Activated T-cell treated with anti-CD3 and anti-CD28 coated beads for 4 hours (primary cell): Measurements from ENCODE around the gene SLC18A3.

Experiments used
- DNase-seq: peaks from one replicate; pipeline ENCODE4 v3.0.0-alpha.2; 2020

The SLC18A3 gene

GRCh38 chr10:49610114-49610457 is at the start of gene SLC18A3:
Gene SLC18A3 (plus strand): TSS chr10:49610310. CDS start chr10:49610741, 431 bp downstream.
- no peak for DNase-seq

DNA sequence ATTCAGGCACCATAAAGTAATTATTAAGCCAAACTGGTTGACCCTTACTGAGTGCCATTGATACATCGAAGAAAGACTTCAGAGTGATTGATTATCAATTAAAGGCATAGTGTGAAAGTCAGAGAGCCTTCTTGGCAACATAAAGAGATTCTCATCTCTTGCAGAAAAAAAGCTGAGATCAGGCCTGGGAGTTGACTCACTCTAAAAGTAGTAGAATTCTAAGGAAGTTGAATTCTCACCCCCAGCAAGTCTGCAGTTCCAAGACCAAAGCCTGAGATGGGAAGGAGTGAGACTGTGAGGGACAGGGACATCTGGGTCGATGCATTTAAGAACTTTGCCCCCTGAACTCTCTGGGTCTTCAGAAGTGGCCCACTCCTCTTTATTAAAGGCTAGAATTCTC is 49.6 kb upstream of the SLC18A3 start:
- no peak for DNase-seq

DNA sequence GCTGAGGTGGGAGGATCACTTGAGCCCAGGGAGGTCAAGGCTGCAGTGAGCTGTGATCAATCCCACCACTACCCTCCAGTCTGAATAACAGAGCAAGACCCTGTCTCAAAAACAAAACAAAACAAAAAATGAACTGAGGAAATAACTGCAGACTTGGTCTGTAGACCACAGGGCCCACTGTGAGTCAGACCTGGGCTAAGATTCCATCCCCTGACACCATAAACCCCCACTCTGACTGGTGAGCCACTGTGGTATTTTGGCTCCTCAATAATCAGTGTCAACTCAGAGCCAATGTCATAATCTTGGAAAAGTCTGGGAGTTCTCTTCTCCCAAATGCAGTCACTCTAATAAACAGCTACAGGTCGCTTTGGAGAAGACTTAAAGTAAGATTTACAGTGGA is 47.2 kb upstream of the SLC18A3 start:
- DNase-seq: no peak

- DNase-seq: no peak
These were observed 45.6 kb upstream of the SLC18A3 start for GRCh38 chr10:49564461-49565009.

DNA sequence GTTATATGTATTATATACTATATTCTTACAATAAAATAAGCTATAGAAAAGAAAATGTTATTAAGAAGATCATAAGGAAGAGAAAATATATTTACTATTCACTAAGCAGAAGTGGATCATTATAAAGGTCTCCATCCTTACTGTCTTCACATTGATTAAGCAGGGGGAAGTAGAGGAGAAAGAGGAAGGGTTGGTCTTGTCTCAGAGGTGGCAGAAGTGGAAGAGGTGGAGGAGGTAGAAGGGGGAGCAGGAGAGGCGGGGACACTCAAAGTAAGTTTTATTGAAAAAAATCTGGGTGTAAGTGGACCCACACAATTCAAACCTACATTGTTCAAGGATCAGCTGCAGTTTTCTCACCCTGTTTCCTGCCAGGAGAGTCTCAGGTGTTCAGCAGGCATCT is 42.3 kb upstream of the SLC18A3 start:
- no peak for DNase-seq

- DNase-seq: no peak
These were observed 41.9 kb upstream of the SLC18A3 start for GRCh38 chr10:49568235-49568634.

DNA sequence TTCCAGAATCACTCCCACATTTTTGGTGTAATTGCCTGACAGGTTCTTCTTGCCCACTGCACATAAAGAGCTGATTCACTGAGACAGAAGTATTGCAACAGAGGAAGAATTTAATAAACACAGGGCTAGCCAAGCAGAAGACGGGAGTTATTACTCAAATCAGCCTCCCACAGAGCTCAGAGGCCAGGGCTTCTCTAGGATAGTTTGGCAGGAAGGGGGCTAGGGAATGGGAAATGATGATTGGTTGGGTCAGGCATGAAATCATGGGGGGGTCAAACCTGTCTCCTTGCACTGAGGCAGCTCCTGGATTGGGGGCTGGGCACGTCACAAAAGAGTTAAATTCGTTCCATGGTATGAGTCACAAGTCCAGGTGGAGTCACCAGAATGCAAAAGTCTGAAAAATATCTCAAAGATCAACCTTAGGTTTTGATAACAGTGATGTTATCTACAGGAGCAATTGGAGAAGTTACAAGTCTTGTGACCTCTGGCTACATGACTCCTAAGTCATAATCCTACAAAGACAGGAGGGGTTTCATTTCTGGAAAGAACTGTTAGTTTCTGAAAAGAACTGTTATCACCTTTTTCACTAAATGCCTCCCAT is 41.0 kb upstream of the SLC18A3 start:
- DNase-seq: no peak

- DNase-seq: no peak
These were observed 38.7 kb upstream of the SLC18A3 start for GRCh38 chr10:49571388-49571787.

GRCh38 chr10:49572594-49573114 is 37.5 kb upstream of the SLC18A3 start:
- no peak for DNase-seq

- no peak for DNase-seq
These were observed 34.5 kb upstream of the SLC18A3 start for GRCh38 chr10:49575489-49576072.

GRCh38 chr10:49577182-49577925 is 32.8 kb upstream of the SLC18A3 start:
- DNase-seq: no peak

- DNase-seq: no peak
These were observed 31.7 kb upstream of the SLC18A3 start for GRCh38 chr10:49578392-49578791.

GRCh38 chr10:49579621-49580020 is 30.5 kb upstream of the SLC18A3 start:
- DNase-seq: no peak

- no peak for DNase-seq
These were observed 24.7 kb upstream of the SLC18A3 start for GRCh38 chr10:49585387-49585786.

GRCh38 chr10:49587981-49588380 is 22.1 kb upstream of the SLC18A3 start:
- no peak for DNase-seq

DNA sequence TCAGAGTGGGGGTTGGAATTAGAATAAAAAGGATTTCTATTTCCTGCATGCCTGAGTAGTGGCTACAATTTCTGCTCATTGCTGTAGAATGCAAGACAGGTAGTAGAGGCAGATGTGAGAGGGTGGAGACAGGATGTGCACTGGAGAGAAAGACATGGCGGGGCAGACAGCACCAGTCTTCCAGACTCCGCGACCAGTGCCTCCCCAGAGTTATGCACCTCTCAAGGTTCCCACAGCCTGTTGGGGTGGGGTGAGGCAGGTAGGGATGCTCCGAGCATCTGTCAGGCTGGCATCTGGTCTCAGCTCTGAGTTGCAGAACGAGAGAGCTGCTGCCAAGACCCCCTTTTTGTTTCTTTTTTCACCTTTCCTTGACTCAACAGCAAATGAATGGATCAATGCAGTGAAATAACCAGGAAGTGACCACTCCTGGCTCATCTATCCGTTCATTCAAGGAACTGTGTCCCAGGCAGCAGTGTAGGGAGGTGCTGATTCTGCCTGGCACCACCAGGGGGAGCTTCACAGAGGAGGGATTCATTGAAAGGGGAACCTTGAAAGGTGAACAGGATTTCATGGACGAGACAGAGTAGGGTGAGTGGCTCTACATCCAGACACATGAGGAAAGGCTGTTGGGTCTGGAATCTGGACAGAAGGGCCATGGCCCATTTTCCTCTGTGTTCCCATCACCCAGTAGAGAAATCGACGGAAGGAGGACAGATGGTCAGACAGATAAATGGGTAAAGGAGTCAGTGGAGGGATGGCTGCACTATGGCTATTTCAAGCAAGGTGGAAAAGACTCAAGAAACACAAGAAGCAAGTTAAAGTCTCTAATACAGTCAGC is 17.2 kb upstream of the SLC18A3 start:
- peak; percentile 47 for DNase-seq

GRCh38 chr10:49593564-49593875 is 16.6 kb upstream of the SLC18A3 start:
- no peak for DNase-seq

GRCh38 chr10:49593998-49594397 is 16.1 kb upstream of the SLC18A3 start:
- DNase-seq: no peak

GRCh38 chr10:49594594-49594993 is 15.5 kb upstream of the SLC18A3 start:
- DNase-seq: no peak

GRCh38 chr10:49595003-49595712 is 15.0 kb upstream of the SLC18A3 start:
- no peak for DNase-seq

- DNase-seq: no peak
These were observed 14.2 kb upstream of the SLC18A3 start for GRCh38 chr10:49595713-49596492.

DNA sequence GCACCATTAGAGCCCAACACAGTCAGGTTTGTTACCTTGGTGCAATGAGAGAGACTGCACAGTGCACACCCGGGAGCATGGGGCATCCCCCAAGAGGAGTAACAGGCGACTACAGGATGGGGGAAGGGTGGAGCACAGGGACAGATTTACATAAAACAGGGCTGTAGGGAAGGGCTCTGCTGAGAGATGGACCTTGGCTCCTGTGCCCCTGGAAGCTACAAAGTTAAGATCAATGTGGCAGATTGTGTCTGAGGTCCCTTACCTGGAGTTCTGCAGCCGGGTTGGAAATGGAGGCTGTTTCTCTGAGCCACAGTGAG is 13.7 kb upstream of the SLC18A3 start:
- DNase-seq: no peak
